IMR-90 (cell line): Measurements from ENCODE around the gene CATSPER1. TPM values are rescaled to one million over a fixed set of nuclear protein-coding genes. Genes with fewer than 3 reads are reported as not detected.

Experiments
- ATAC-seq: fragments of 200-7000 bp; cut with Tn5 transposase; 2 replicates; pipeline ENCODE4 v1.9.1; 2020; ENCODE audit warnings: low read depth, mild to moderate bottlenecking, moderate library complexity
- BruUV-seq: library from RNA; stranded (reverse); fragments of 400-500 nt; replicated peaks from 2 replicates; lab custom pipeline; 2021; lab: Mats Ljungman, UMichigan
- CTCF ChIA-PET: fragments of 300-600 bp; formaldehyde crosslinking; extraction: SDS; loops from one replicate; lab custom pipeline; 2021; ENCODE audit warnings: antibody characterized with exemption; lab: Yijun Ruan, JAX
- POLR2A ChIA-PET: fragments of 300-600 bp; sonication (Branson Sonifier 250); formaldehyde crosslinking; loops from one replicate; lab custom pipeline; 2022; ENCODE audit warnings: antibody characterized with exemption; ENCODE audit not compliant: unreplicated experiment; lab: Charles Lee
- DNase-seq: peaks from one replicate; pipeline ENCODE4 v3.0.0; 2013
- H2AFZ ChIP-seq: replicated peaks from 2 replicates; pipeline ENCODE3; 2013; ENCODE audit warnings: low read length, mild to moderate bottlenecking; ENCODE audit not compliant: poor library complexity
- H2AK5ac ChIP-seq: 2 replicates; pipeline ENCODE4 v1.6.1; 2013; ENCODE audit warnings: low read depth, low read length, inconsistent platforms
- H2AK9ac ChIP-seq: replicated peaks from 2 replicates; pipeline ENCODE3; 2013; ENCODE audit warnings: mild to moderate bottlenecking, low read depth, low read length, moderate library complexity; ENCODE audit not compliant: poor library complexity
- H2BK120ac ChIP-seq: 2 replicates; pipeline ENCODE4 v1.6.1; 2013; ENCODE audit warnings: low read depth, low read length, inconsistent platforms
- H2BK15ac ChIP-seq: 3 replicates; pipeline ENCODE4 v1.6.1; 2013; ENCODE audit warnings: low read depth, low read length, inconsistent platforms
- H2BK20ac ChIP-seq: 2 replicates; pipeline ENCODE4 v1.6.1; 2013; ENCODE audit warnings: low read depth, mild to moderate bottlenecking, inconsistent platforms, low read length, moderate library complexity
- H2BK5ac ChIP-seq: 2 replicates; pipeline ENCODE4 v1.6.1; 2013; ENCODE audit warnings: mild to moderate bottlenecking, low read depth, low read length, inconsistent platforms; ENCODE audit not compliant: poor library complexity, severe bottlenecking
- H3K14ac ChIP-seq: replicated peaks from 2 replicates; pipeline ENCODE4 v1.6.1; 2013; ENCODE audit warnings: low read depth, low read length, inconsistent platforms
- H3K18ac ChIP-seq: 2 replicates; pipeline ENCODE4 v1.6.1; 2013; ENCODE audit warnings: low read depth, low read length, control low read depth
- H3K23ac ChIP-seq: 2 replicates; pipeline ENCODE4 v1.6.1; 2013; ENCODE audit warnings: low read depth, low read length, inconsistent platforms
- H3K27ac ChIP-seq: 2 replicates; pipeline ENCODE4 v1.5.1; 2013; ENCODE audit warnings: mild to moderate bottlenecking, control low read depth, low read length; ENCODE audit not compliant: insufficient read depth
- H3K27me3 ChIP-seq: 2 replicates; pipeline ENCODE4 v1.6.1; 2013; ENCODE audit warnings: low read length; ENCODE audit not compliant: control insufficient read depth, insufficient read depth
- H3K36me3 ChIP-seq: 2 replicates; pipeline ENCODE4 v1.6.1; 2013; ENCODE audit warnings: low read length, mixed read lengths; ENCODE audit not compliant: control insufficient read depth, insufficient read depth
- H3K4ac ChIP-seq: 2 replicates; pipeline ENCODE4 v1.6.1; 2013; ENCODE audit warnings: low read depth, low read length, inconsistent platforms
- H3K4me1 ChIP-seq: 2 replicates; pipeline ENCODE4 v1.6.1; 2013; ENCODE audit warnings: low read length, mixed read lengths; ENCODE audit not compliant: control insufficient read depth, insufficient read depth
- H3K4me2 ChIP-seq: 2 replicates; pipeline ENCODE4 v1.6.1; 2013; ENCODE audit warnings: low read depth, mild to moderate bottlenecking, control low read depth, low read length, moderate library complexity
- H3K4me3 ChIP-seq: 2 replicates; pipeline ENCODE4 v1.5.1; 2013; ENCODE audit warnings: low read depth, mild to moderate bottlenecking, control low read depth, low read length, moderate library complexity; ENCODE audit not compliant: insufficient read depth
- H3K56ac ChIP-seq: 2 replicates; pipeline ENCODE4 v1.6.1; 2013; ENCODE audit warnings: low read length, inconsistent platforms; ENCODE audit not compliant: insufficient read depth; ENCODE audit errors: extremely low read depth
- H3K79me1 ChIP-seq, 2 experiments: 2 replicates each; pipeline ENCODE4 v1.6.1; 2013; ENCODE audit warnings: low read length in 2 of 2, inconsistent platforms in 1 of 2, low read depth in 1 of 2
- H3K9ac ChIP-seq: 2 replicates; pipeline ENCODE4 v1.6.1; 2013; ENCODE audit warnings: low read depth, low read length, control low read depth
- H3K9me1 ChIP-seq: 2 replicates; pipeline ENCODE4 v1.6.1; 2013; ENCODE audit warnings: low read length, inconsistent platforms; ENCODE audit not compliant: insufficient read depth
- H3K9me3 ChIP-seq: 2 replicates; pipeline ENCODE4 v1.6.1; 2013; ENCODE audit warnings: low read length; ENCODE audit not compliant: control insufficient read depth, insufficient read depth
- H4K20me1 ChIP-seq: 2 replicates; pipeline ENCODE4 v1.6.1; 2013; ENCODE audit warnings: low read length, inconsistent platforms; ENCODE audit not compliant: insufficient read depth
- H4K5ac ChIP-seq: 2 replicates; pipeline ENCODE4 v1.6.1; 2013; ENCODE audit warnings: mild to moderate bottlenecking, low read depth, low read length, control low read depth
- H4K8ac ChIP-seq, 2 experiments: 2 replicates each; pipeline ENCODE4 v1.6.1; 2013; ENCODE audit warnings: low read depth in 2 of 2, low read length in 2 of 2, control low read depth in 1 of 2, inconsistent platforms in 1 of 2
- H4K91ac ChIP-seq: 2 replicates; pipeline ENCODE4 v1.6.1; 2013; ENCODE audit warnings: low read depth, low read length, inconsistent platforms; ENCODE audit not compliant: insufficient read depth
- CHD1 ChIP-seq: IDR thresholded peaks from 2 replicates; pipeline ENCODE4 v1.6.1; 2012; ENCODE audit warnings: low read depth, low read length, improper control_type of control experiment
- MAZ ChIP-seq: IDR thresholded peaks from 2 replicates; pipeline ENCODE4 v1.6.1; 2012; ENCODE audit warnings: low read depth, mild to moderate bottlenecking, low read length, improper control_type of control experiment, moderate library complexity, borderline replicate concordance
- NFE2L2 ChIP-seq: fragments of 150-350 bp; IDR thresholded peaks from 2 replicates; pipeline ENCODE4 v1.6.1; 2016; ENCODE audit warnings: low read depth, mild to moderate bottlenecking, low read length
- SMC3 ChIP-seq: fragments of 150-350 bp; IDR thresholded peaks from 2 replicates; pipeline ENCODE4 v1.6.1; 2016; ENCODE audit warnings: low read depth, mild to moderate bottlenecking, antibody characterized with exemption, low read length, moderate library complexity
- WGBS, 2 experiments: methylation state at CpG; one replicate each; pipeline versions ENCODE4 v1.1.5 to v1.1.7; 2013; ENCODE audit warnings: missing lambda C conversion rate in 2 of 2; ENCODE audit not compliant: insufficient read length in 1 of 2; ENCODE audit errors: extremely low coverage in 2 of 2; 5-methylcytosine and 5-hydroxymethylcytosine counted together
- dilution Hi-C: fragments of 300-500 bp; cut with HindIII; formaldehyde crosslinking; loops from one replicate; pipeline ENCODE4 v1.14.3; 2018; ENCODE audit warnings: low sequenced_read_pairs; ENCODE audit not compliant: unreplicated experiment
- in situ Hi-C: fragments of 300-500 bp; cut with MboI; formaldehyde crosslinking; loops from 3 replicates; pipeline ENCODE4 v1.14.3; 2019; ENCODE audit warnings: low sequenced_read_pairs, inconsistent platforms, mixed read lengths
- intact Hi-C: fragments of 100-400 bp; cut with micrococcal nuclease; formaldehyde crosslinking; loops from 2 replicates; pipeline ENCODE4 v1.10.0; 2022
- polyA plus RNA-seq, 3 experiments: library from polyadenylated mRNA; depleted of rRNA; stranded (reverse); fragments of >200 nt; gene quantifications; 2 replicates each; pipeline ENCODE4 v1.2.3, GENCODE V29; 2012; ENCODE audit warnings: low replicate concordance in 1 of 3
- total RNA-seq: library from RNA; depleted of rRNA; stranded (reverse); fragments of >200 nt; gene quantifications from 2 replicates; pipeline ENCODE4 v1.2.3, GENCODE V29; 2012

CATSPER1 gene
- total and polyA plus RNA-seq, 2 of the 4 experiments (the other 2 are of a cell fraction) = 0.18 to 0.91 TPM

DNA sequence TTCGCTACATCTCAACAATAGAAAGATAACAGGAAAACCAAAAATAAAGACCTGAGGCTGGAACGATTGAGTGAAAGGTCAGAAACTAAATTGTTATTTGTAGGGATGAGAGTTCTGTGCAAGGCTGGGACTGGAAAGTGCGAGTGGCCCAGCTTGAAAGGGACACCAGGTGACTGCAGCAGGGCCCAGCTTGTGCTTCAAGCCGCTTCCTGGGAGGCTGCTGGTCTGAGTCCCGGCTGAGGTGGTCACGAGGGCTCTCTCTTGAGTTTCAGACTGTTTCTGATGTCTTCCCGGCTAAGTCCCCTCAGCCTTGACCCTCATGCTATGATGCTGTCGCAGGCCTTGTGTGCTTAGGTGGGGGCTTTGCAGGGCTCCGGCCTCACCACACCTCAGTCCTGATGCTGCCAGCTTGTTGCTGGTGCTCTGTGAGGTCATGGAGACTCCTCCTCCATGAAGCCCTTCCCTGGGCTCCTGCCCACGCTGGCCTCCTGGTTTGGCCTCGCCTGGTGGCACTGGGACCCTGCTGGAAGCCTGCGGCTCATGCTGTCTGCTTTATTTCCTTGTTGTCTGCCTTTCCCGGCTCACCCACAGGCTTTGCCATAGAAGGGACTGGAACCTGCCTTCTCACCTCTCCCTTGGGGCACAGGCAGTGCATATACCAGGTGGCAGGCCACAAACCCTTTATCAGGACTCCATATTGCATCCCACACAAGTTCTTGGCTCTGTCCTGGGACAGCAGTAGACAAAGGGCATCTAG is 20.0 kb downstream of the CATSPER1 start:
- no peak overlapping the region for H2AFZ ChIP-seq
- intact Hi-C loops = no loop called here
- CTCF ChIA-PET = interaction anchor here (1.0 kb wide), 1 partner anchor 38 kb away, joined by 3 read pairs; no protein-coding TSS in a partner anchor
- no peak overlapping the region for H3K27ac ChIP-seq
- H3K18ac ChIP-seq = no peak overlapping the region
- 76% methylated on average over 9 of the region's 13 CpGs; no CpG with 5 or more reads in 1 of the 2 experiments for WGBS, 2 experiments
- no peak overlapping the region for H3K23ac ChIP-seq
- peaks cover 6% of the 10 kb centered on the region for H4K20me1 ChIP-seq
- H2BK15ac ChIP-seq = no peak overlapping the region
- POLR2A ChIA-PET = no interaction called here
- in situ Hi-C loops = no loop called here
- no peak overlapping the region for H4K8ac ChIP-seq
- no peaks in the 10 kb centered on the region for H3K9me3 ChIP-seq
- H2BK20ac ChIP-seq = no peak overlapping the region
- H3K14ac ChIP-seq = no peak overlapping the region
- no peak overlapping the region for H4K91ac ChIP-seq
- dilution Hi-C loops = no loop called here
- H3K56ac ChIP-seq = no peak overlapping the region
- no peak for DNase-seq
- no peak overlapping the region for H3K4me3 ChIP-seq
- H3K4me2 ChIP-seq = no peak overlapping the region
- no peak overlapping the region for H3K9ac ChIP-seq
- no peak overlapping the region for H3K4ac ChIP-seq
- TF ChIP-seq SMC3 = no peak
- no peak for TF ChIP-seq MAZ
- no peak for TF ChIP-seq CHD1
- no peak for TF ChIP-seq NFE2L2
- peaks cover 14 to 23% of the 10 kb centered on the region in 2 experiments for H3K79me1 ChIP-seq
- ATAC-seq = no peak
- BruUV-seq = no TSS peak
- H4K5ac ChIP-seq = no peak overlapping the region
- H3K36me3 ChIP-seq = peaks cover 7% of the 10 kb centered on the region; the same call in 1 of the 2 replicates
- H2BK120ac ChIP-seq = no peak overlapping the region
- H3K27me3 ChIP-seq = peaks cover 4% of the 10 kb centered on the region
- no peaks in the 10 kb centered on the region for H3K9me1 ChIP-seq
- peak overlapping the region; percentile 26 for H2AK9ac ChIP-seq
- H2BK5ac ChIP-seq = no peak overlapping the region
- peak overlapping the region; percentile 9; the same call in 1 of the 2 replicates for H2AK5ac ChIP-seq
- H3K4me1 ChIP-seq = no peaks in the 10 kb centered on the region; the same call in none of the 2 replicates
